ENCODE results near the gene ALAS1.
"Not testable (repeated sequence)": the region's sequence is repeated elsewhere in the genome, so short reads cannot be mapped to it uniquely, and the experiment has no call there.

Gene ALAS1

DNA sequence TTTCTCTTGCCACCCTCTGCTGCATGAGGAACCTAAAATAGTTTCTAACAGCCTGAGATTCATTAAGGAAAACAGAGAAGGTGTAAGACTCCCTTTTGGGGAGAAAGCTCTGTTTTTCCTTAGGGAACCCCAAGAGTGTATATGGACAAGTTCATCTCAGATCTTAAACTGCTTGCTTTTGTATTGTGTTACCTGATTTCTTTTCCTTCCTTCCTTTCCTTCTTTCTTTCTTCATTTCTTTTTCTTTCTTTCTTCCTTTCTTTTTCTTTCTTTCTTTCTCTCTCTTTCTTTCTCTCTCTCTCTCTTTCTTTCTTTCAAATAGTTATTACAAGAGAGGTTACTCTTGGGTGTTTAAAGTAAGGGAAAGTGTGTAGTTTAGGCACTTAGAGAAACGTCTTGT is 38.5 kb upstream of the ALAS1 start:
- no peaks in the 10 kb centered on the region for H3K9me3 ChIP-seq (ENCODE audit: control insufficient read depth, low read length)
- no peak overlapping the region for H3K4me3 ChIP-seq (ENCODE audit: insufficient read depth, low read depth, low read length)
- H3K4me1 ChIP-seq (ENCODE audit: control insufficient read depth, insufficient read depth, low read length) = no peaks in the 10 kb centered on the region
- no peak overlapping the region for H3K27ac ChIP-seq (ENCODE audit: insufficient read depth, low read depth, low read length, poor library complexity, severe bottlenecking)
- H3K36me3 ChIP-seq (ENCODE audit: control insufficient read depth, insufficient read depth, low read length) = no peaks in the 10 kb centered on the region
- 55 to 69% methylated on average over 1 of the region's 1 CpG for WGBS, 2 experiments
- no peaks in the 10 kb centered on the region for H3K27me3 ChIP-seq (ENCODE audit: control insufficient read depth, insufficient read depth, low read length, poor library complexity, severe bottlenecking)

DNA sequence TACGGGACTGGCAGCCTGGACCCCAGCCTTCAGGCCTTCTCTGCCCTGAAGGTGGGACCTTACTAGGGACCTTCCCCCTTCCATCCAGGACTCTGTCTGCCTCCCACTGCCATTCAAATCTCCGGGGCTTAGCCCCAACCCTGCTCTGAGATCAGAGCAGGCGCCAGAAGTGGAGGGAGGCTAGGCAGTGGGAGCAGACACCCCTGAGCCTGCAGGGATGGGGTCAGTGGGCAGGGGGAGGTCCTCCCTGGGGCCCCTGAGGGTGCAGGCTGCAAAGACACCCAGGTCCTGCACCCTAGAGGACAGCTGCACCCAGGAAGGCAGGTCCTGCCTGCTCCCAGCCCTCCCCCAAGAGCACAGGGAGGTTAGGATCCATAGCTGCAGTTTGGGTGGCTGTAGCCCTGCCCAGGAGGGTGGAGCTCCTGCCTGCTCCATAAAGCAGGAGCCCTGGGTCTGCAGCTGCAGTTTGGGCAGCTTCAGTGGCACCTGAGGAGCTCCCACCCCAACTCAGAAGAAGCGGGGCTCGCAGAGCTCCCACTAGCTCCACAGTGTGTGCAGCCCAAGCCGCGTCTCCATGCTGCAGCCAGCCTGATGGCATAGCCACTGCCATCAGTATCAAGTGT is 35.6 kb upstream of the ALAS1 start:
- Histone ChIP-seq H3K27ac (ENCODE audit: insufficient read depth, low read depth, low read length, poor library complexity, severe bottlenecking) (no peak overlapping the region), H3K4me3 (ENCODE audit: insufficient read depth, low read depth, low read length) (no peak overlapping the region), H3K36me3 (ENCODE audit: control insufficient read depth, insufficient read depth, low read length) (no peaks in the 10 kb centered on the region), H3K9me3 (ENCODE audit: control insufficient read depth, low read length) (no peaks in the 10 kb centered on the region), H3K4me1 (ENCODE audit: control insufficient read depth, insufficient read depth, low read length) (no peaks in the 10 kb centered on the region), H3K27me3 (ENCODE audit: control insufficient read depth, insufficient read depth, low read length, poor library complexity, severe bottlenecking) (no peaks in the 10 kb centered on the region)
- WGBS, 2 experiments = 85 to 93% methylated on average over 7 of the region's 7 CpGs

- Histone ChIP-seq H3K4me3 (ENCODE audit: insufficient read depth, low read depth, low read length) (no peak overlapping the region), H3K9me3 (ENCODE audit: control insufficient read depth, low read length) (no peaks in the 10 kb centered on the region), H3K36me3 (ENCODE audit: control insufficient read depth, insufficient read depth, low read length) (no peaks in the 10 kb centered on the region), H3K27ac (ENCODE audit: insufficient read depth, low read depth, low read length, poor library complexity, severe bottlenecking) (no peak overlapping the region), H3K27me3 (ENCODE audit: control insufficient read depth, insufficient read depth, low read length, poor library complexity, severe bottlenecking) (no peaks in the 10 kb centered on the region), H3K4me1 (ENCODE audit: control insufficient read depth, insufficient read depth, low read length) (no peaks in the 10 kb centered on the region)
- WGBS, 2 experiments = 63 to 65% methylated on average over 9 of the region's 9 CpGs
Observed at GRCh38 chr3:52167240-52167639, 30.7 kb upstream of the ALAS1 start.

- not testable (repeated sequence) for H3K4me3 ChIP-seq (ENCODE audit: insufficient read depth, low read depth, low read length); H3K4me1 ChIP-seq (ENCODE audit: control insufficient read depth, insufficient read depth, low read length); H3K36me3 ChIP-seq (ENCODE audit: control insufficient read depth, insufficient read depth, low read length); H3K27me3 ChIP-seq (ENCODE audit: control insufficient read depth, insufficient read depth, low read length, poor library complexity, severe bottlenecking); H3K27ac ChIP-seq (ENCODE audit: insufficient read depth, low read depth, low read length, poor library complexity, severe bottlenecking); H3K9me3 ChIP-seq (ENCODE audit: control insufficient read depth, low read length)
- 98 to 100% methylated on average over 3 of the region's 3 CpGs for WGBS, 2 experiments
Observed at GRCh38 chr3:52170217-52170616, 27.7 kb upstream of the ALAS1 start.

GRCh38 chr3:52171514-52172261 is 26.3 kb upstream of the ALAS1 start:
- Histone ChIP-seq H3K4me3 (ENCODE audit: insufficient read depth, low read depth, low read length) (no peak overlapping the region), H3K36me3 (ENCODE audit: control insufficient read depth, insufficient read depth, low read length) (no peaks in the 10 kb centered on the region), H3K27me3 (ENCODE audit: control insufficient read depth, insufficient read depth, low read length, poor library complexity, severe bottlenecking) (no peaks in the 10 kb centered on the region), H3K27ac (ENCODE audit: insufficient read depth, low read depth, low read length, poor library complexity, severe bottlenecking) (no peak overlapping the region), H3K4me1 (ENCODE audit: control insufficient read depth, insufficient read depth, low read length) (no peaks in the 10 kb centered on the region), H3K9me3 (ENCODE audit: control insufficient read depth, low read length) (no peaks in the 10 kb centered on the region)
- WGBS, 2 experiments = 87 to 93% methylated on average over 3 of the region's 3 CpGs

DNA sequence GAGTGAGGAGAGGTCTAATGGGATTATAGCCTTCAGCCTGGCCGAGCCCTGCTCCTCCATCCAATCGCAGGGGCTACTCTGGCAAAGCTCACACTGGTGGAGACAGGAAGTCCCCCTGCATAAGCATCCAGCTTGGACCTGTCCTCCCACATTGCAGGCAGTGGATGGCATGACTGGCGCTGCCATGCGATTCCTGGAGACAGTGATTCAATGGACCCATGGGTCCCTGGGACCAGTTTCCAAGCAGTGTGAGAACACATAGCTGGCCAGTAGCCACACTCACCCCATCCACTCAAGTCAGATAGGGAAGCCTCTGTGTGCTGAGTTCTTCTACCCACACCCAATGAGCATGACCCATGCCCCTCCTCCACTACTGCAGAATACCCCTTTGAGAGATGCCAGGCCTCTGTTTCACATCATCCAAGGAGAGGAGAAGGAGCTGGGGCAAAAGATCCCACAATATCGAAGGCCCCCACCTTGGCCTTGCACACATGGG is 25.6 kb upstream of the ALAS1 start:
- H3K4me3 ChIP-seq (ENCODE audit: insufficient read depth, low read depth, low read length) = no peak overlapping the region
- WGBS, 2 experiments = 90 to 92% methylated on average over 5 of the region's 5 CpGs
- H3K27ac ChIP-seq (ENCODE audit: insufficient read depth, low read depth, low read length, poor library complexity, severe bottlenecking) = no peak overlapping the region
- H3K4me1 ChIP-seq (ENCODE audit: control insufficient read depth, insufficient read depth, low read length) = no peaks in the 10 kb centered on the region
- H3K36me3 ChIP-seq (ENCODE audit: control insufficient read depth, insufficient read depth, low read length) = no peaks in the 10 kb centered on the region
- H3K27me3 ChIP-seq (ENCODE audit: control insufficient read depth, insufficient read depth, low read length, poor library complexity, severe bottlenecking) = no peaks in the 10 kb centered on the region
- no peaks in the 10 kb centered on the region for H3K9me3 ChIP-seq (ENCODE audit: control insufficient read depth, low read length)

GRCh38 chr3:52173101-52173500 is 24.9 kb upstream of the ALAS1 start:
- no peak overlapping the region for H3K4me3 ChIP-seq (ENCODE audit: insufficient read depth, low read depth, low read length)
- H3K27me3 ChIP-seq (ENCODE audit: control insufficient read depth, insufficient read depth, low read length, poor library complexity, severe bottlenecking) = no peaks in the 10 kb centered on the region
- no peaks in the 10 kb centered on the region for H3K9me3 ChIP-seq (ENCODE audit: control insufficient read depth, low read length)
- no peak overlapping the region for H3K27ac ChIP-seq (ENCODE audit: insufficient read depth, low read depth, low read length, poor library complexity, severe bottlenecking)
- 90% methylated on average over 1 of the region's 1 CpG for WGBS, 2 experiments
- no peaks in the 10 kb centered on the region for H3K36me3 ChIP-seq (ENCODE audit: control insufficient read depth, insufficient read depth, low read length)
- H3K4me1 ChIP-seq (ENCODE audit: control insufficient read depth, insufficient read depth, low read length) = no peaks in the 10 kb centered on the region

GRCh38 chr3:52174896-52175295 is 23.1 kb upstream of the ALAS1 start:
- H3K4me1 ChIP-seq (ENCODE audit: control insufficient read depth, insufficient read depth, low read length) = no peaks in the 10 kb centered on the region
- H3K9me3 ChIP-seq (ENCODE audit: control insufficient read depth, low read length) = no peaks in the 10 kb centered on the region
- H3K4me3 ChIP-seq (ENCODE audit: insufficient read depth, low read depth, low read length) = no peak overlapping the region
- H3K27me3 ChIP-seq (ENCODE audit: control insufficient read depth, insufficient read depth, low read length, poor library complexity, severe bottlenecking) = no peaks in the 10 kb centered on the region
- H3K36me3 ChIP-seq (ENCODE audit: control insufficient read depth, insufficient read depth, low read length) = no peaks in the 10 kb centered on the region
- 94% methylated on average over 9 of the region's 9 CpGs for WGBS, 2 experiments
- no peak overlapping the region for H3K27ac ChIP-seq (ENCODE audit: insufficient read depth, low read depth, low read length, poor library complexity, severe bottlenecking)

DNA sequence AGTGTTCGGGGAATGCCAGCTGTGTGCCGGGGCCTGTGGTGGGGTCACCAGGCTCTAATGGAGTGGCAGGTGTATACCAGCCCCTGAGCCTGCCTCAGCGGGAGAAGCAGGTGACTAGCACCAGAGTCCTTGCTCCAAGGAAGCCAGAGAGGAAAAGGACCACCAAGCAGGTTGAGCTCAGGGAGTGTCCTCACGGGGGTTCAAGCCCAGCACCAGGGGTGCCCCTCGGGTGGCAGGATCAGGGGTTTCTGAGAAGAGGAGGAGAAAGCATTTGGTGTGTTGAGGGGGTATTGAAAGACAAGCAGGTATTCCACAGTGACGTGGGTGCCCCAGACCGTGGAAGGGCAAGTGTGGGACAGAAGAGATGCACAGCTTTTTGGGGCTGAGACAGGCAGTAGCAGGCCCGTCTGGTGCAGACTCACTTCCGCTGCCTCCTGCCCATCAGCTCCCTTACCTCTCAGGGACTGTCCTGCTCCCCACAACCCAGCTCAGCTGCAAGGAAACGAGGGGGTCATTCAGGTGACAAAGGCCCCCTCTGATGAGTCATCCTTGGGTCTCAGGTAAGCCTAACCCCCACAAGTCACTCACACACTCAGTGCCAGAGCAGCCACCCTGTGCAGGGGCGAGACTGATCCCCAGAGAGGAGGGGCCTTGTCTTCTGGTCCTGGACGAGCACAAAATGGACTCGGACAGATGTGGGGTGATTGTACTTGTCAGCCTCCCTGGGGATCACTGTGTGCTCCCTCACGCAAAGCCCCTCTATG is 22.4 kb upstream of the ALAS1 start:
- no peaks in the 10 kb centered on the region for H3K9me3 ChIP-seq (ENCODE audit: control insufficient read depth, low read length)
- H3K4me1 ChIP-seq (ENCODE audit: control insufficient read depth, insufficient read depth, low read length) = no peaks in the 10 kb centered on the region
- no peaks in the 10 kb centered on the region for H3K27me3 ChIP-seq (ENCODE audit: control insufficient read depth, insufficient read depth, low read length, poor library complexity, severe bottlenecking)
- H3K4me3 ChIP-seq (ENCODE audit: insufficient read depth, low read depth, low read length) = no peak overlapping the region
- no peak overlapping the region for H3K27ac ChIP-seq (ENCODE audit: insufficient read depth, low read depth, low read length, poor library complexity, severe bottlenecking)
- H3K36me3 ChIP-seq (ENCODE audit: control insufficient read depth, insufficient read depth, low read length) = no peaks in the 10 kb centered on the region
- 89 to 91% methylated on average over 14 of the region's 14 CpGs for WGBS, 2 experiments

GRCh38 chr3:52176180-52176752 is 21.7 kb upstream of the ALAS1 start:
- Histone ChIP-seq H3K27ac (ENCODE audit: insufficient read depth, low read depth, low read length, poor library complexity, severe bottlenecking) (no peak overlapping the region), H3K36me3 (ENCODE audit: control insufficient read depth, insufficient read depth, low read length) (no peaks in the 10 kb centered on the region), H3K9me3 (ENCODE audit: control insufficient read depth, low read length) (no peaks in the 10 kb centered on the region), H3K4me3 (ENCODE audit: insufficient read depth, low read depth, low read length) (no peak overlapping the region), H3K27me3 (ENCODE audit: control insufficient read depth, insufficient read depth, low read length, poor library complexity, severe bottlenecking) (no peaks in the 10 kb centered on the region), H3K4me1 (ENCODE audit: control insufficient read depth, insufficient read depth, low read length) (no peaks in the 10 kb centered on the region)
- 91 to 92% methylated on average over 8 of the region's 8 CpGs for WGBS, 2 experiments

Measured in ectodermal cell (in vitro differentiated cells).